ENCODE measurements around the gene FBXO3.
"Not testable (repeated sequence)": the region's sequence is repeated elsewhere in the genome, so short reads cannot be mapped to it uniquely, and the experiment has no call there.

The FBXO3 gene

GRCh38 chr11:33727539-33727938 lies 46.8 kb downstream of the FBXO3 start:
- DNase-seq (ENCODE audit: low spot score), result not testable (repeated sequence)

- DNase-seq (ENCODE audit: low spot score), result no peak
These were observed 48.8 kb downstream of the FBXO3 start for GRCh38 chr11:33725496-33725895.

GRCh38 chr11:33724644-33725035 lies 49.7 kb downstream of the FBXO3 start:
- DNase-seq (ENCODE audit: low spot score), result no peak

GRCh38 chr11:33723238-33723881 lies 51.0 kb downstream of the FBXO3 start:
- DNase-seq (ENCODE audit: low spot score), result peak; percentile 43

- DNase-seq (ENCODE audit: low spot score), result peak; percentile 34
These were observed 51.6 kb downstream of the FBXO3 start for GRCh38 chr11:33722590-33723234.

GRCh38 chr11:33721984-33722383 lies 52.3 kb downstream of the FBXO3 start:
- no peak for DNase-seq (ENCODE audit: low spot score)

GRCh38 chr11:33721426-33721825 lies 52.9 kb downstream of the FBXO3 start:
- no peak for DNase-seq (ENCODE audit: low spot score)

- DNase-seq (ENCODE audit: low spot score), result no peak
These were observed 54.7 kb downstream of the FBXO3 start for GRCh38 chr11:33719587-33719986.

- no peak for DNase-seq (ENCODE audit: low spot score)
These were observed 55.9 kb downstream of the FBXO3 start for GRCh38 chr11:33718440-33718839.

- DNase-seq (ENCODE audit: low spot score), result peak; percentile 35
These were observed 58.1 kb downstream of the FBXO3 start for GRCh38 chr11:33716243-33716642.

- DNase-seq (ENCODE audit: low spot score), result no peak
These were observed 60.4 kb downstream of the FBXO3 start for GRCh38 chr11:33713856-33714398.

GRCh38 chr11:33713151-33713855 lies 61.0 kb downstream of the FBXO3 start:
- DNase-seq (ENCODE audit: low spot score), result no peak

- DNase-seq (ENCODE audit: low spot score), result no peak
These were observed 61.9 kb downstream of the FBXO3 start for GRCh38 chr11:33712436-33712835.

- no peak for DNase-seq (ENCODE audit: low spot score)
These were observed 64.9 kb downstream of the FBXO3 start for GRCh38 chr11:33709466-33709865.

GRCh38 chr11:33708985-33709384 lies 65.3 kb downstream of the FBXO3 start:
- DNase-seq (ENCODE audit: low spot score), result no peak

- DNase-seq (ENCODE audit: low spot score), result not testable (repeated sequence)
These were observed 66.5 kb downstream of the FBXO3 start for GRCh38 chr11:33707831-33708230.

- DNase-seq (ENCODE audit: low spot score), result no peak
These were observed 67.4 kb downstream of the FBXO3 start for GRCh38 chr11:33706966-33707365.

GRCh38 chr11:33706546-33706945 lies 67.8 kb downstream of the FBXO3 start:
- no peak for DNase-seq (ENCODE audit: low spot score)

GRCh38 chr11:33704240-33705002 lies 69.9 kb downstream of the FBXO3 start:
- no peak for DNase-seq (ENCODE audit: low spot score)

GRCh38 chr11:33703788-33704187 lies 70.5 kb downstream of the FBXO3 start:
- DNase-seq (ENCODE audit: low spot score), result no peak

- no peak for DNase-seq (ENCODE audit: low spot score)
These were observed 71.1 kb downstream of the FBXO3 start for GRCh38 chr11:33703234-33703633.
